MG63 (cell line): ENCODE data around the gene CAVIN1. TPM values are rescaled to one million over a fixed set of nuclear protein-coding genes. Genes with fewer than 3 reads are reported as not detected.
"Not testable (repeated sequence)": the region's sequence is repeated elsewhere in the genome, so short reads cannot be mapped to it uniquely, and the experiment has no call there.

Source experiments
- DNase-seq: peaks from one replicate; pipeline ENCODE4 v3.0.0-alpha.2; 2020
- H3K27me3 ChIP-seq: fragments of 250-450 bp; sonication (Bioruptor Pico); 2 replicates; pipeline ENCODE4 v1.5.1; 2020; ENCODE audit warnings: mild to moderate bottlenecking, moderate library complexity
- H3K36me3 ChIP-seq: fragments of 250-450 bp; sonication (Bioruptor Pico); 2 replicates; pipeline ENCODE4 v1.5.1; 2020; ENCODE audit warnings: mild to moderate bottlenecking, moderate library complexity
- H3K4me3 ChIP-seq: fragments of 250-450 bp; sonication (Bioruptor Pico); 2 replicates; pipeline ENCODE4 v1.5.1; 2020; ENCODE audit warnings: mild to moderate bottlenecking, moderate library complexity
- H3K9me3 ChIP-seq: fragments of 250-450 bp; sonication (Bioruptor Pico); 2 replicates; pipeline ENCODE4 v1.5.1; 2020; ENCODE audit warnings: mild to moderate bottlenecking, moderate library complexity
- total RNA-seq: library from RNA; depleted of rRNA; stranded (reverse); fragments of >200 nt; shearing (Covaris generic); gene quantifications from 2 replicates; pipeline ENCODE4 v1.2.3, GENCODE V29; 2014; ENCODE audit warnings: low replicate concordance

Gene CAVIN1
- total RNA-seq, 1 experiment from 2014 or later = 958 TPM

GRCh38 chr17:42368797-42369561, 54.1 kb downstream of the CAVIN1 start:
- H3K27me3 ChIP-seq, DNase-seq, H3K9me3 ChIP-seq, H3K4me3 ChIP-seq: not testable (repeated sequence)
- peaks cover 29% of the 10 kb centered on the region for H3K36me3 ChIP-seq

GRCh38 chr17:42368310-42368709, 54.7 kb downstream of the CAVIN1 start:
- H3K4me3 ChIP-seq, H3K9me3 ChIP-seq, DNase-seq, H3K27me3 ChIP-seq: not testable (repeated sequence)
- H3K36me3 ChIP-seq = peaks cover 28% of the 10 kb centered on the region

GRCh38 chr17:42366176-42367023, 56.7 kb downstream of the CAVIN1 start:
- H3K27me3 ChIP-seq, DNase-seq, H3K4me3 ChIP-seq, H3K9me3 ChIP-seq: not testable (repeated sequence)
- peaks cover 19% of the 10 kb centered on the region for H3K36me3 ChIP-seq

GRCh38 chr17:42365136-42365535, 57.9 kb downstream of the CAVIN1 start:
- H3K27me3 ChIP-seq = no peaks in the 10 kb centered on the region
- H3K36me3 ChIP-seq = peaks cover 20% of the 10 kb centered on the region
- H3K4me3 ChIP-seq = no peak overlapping the region
- DNase-seq = peak; percentile 30
- no peaks in the 10 kb centered on the region; the same call in 1 of the 2 replicates for H3K9me3 ChIP-seq

GRCh38 chr17:42363767-42364585, 59.1 kb downstream of the CAVIN1 start:
- no peak overlapping the region for H3K4me3 ChIP-seq
- H3K9me3 ChIP-seq = no peaks in the 10 kb centered on the region; the same call in 1 of the 2 replicates
- peak; percentile 64 for DNase-seq
- peaks cover 17% of the 10 kb centered on the region for H3K36me3 ChIP-seq
- H3K27me3 ChIP-seq = no peaks in the 10 kb centered on the region

GRCh38 chr17:42363231-42363630, 59.8 kb downstream of the CAVIN1 start:
- peaks cover 17% of the 10 kb centered on the region for H3K36me3 ChIP-seq
- H3K4me3 ChIP-seq = no peak overlapping the region
- H3K9me3 ChIP-seq = no peaks in the 10 kb centered on the region; the same call in 1 of the 2 replicates
- no peaks in the 10 kb centered on the region for H3K27me3 ChIP-seq
- DNase-seq = no peak

- DNase-seq = peak; percentile 72
- Histone ChIP-seq H3K36me3 (peaks cover 17% of the 10 kb centered on the region), H3K4me3 (no peak overlapping the region), H3K9me3 (no peaks in the 10 kb centered on the region; the same call in 1 of the 2 replicates), H3K27me3 (no peaks in the 10 kb centered on the region)
Measured at GRCh38 chr17:42362245-42362961, 60.7 kb downstream of the CAVIN1 start.

GRCh38 chr17:42361781-42362186, 61.3 kb downstream of the CAVIN1 start:
- Histone ChIP-seq H3K4me3 (no peak overlapping the region), H3K27me3 (no peaks in the 10 kb centered on the region), H3K9me3 (no peaks in the 10 kb centered on the region; the same call in 1 of the 2 replicates), H3K36me3 (peaks cover 21% of the 10 kb centered on the region)
- DNase-seq = no peak

GRCh38 chr17:42360388-42360787, 62.7 kb downstream of the CAVIN1 start:
- not testable (repeated sequence) for H3K9me3 ChIP-seq, H3K4me3 ChIP-seq, H3K27me3 ChIP-seq
- DNase-seq = peak; percentile 45
- H3K36me3 ChIP-seq = peaks cover 23% of the 10 kb centered on the region

GRCh38 chr17:42359133-42359532, 63.9 kb downstream of the CAVIN1 start:
- DNase-seq = no peak
- H3K9me3 ChIP-seq = no peaks in the 10 kb centered on the region; the same call in 1 of the 2 replicates
- peaks cover 17% of the 10 kb centered on the region for H3K36me3 ChIP-seq
- no peaks in the 10 kb centered on the region for H3K27me3 ChIP-seq
- H3K4me3 ChIP-seq = no peak overlapping the region

- no peaks in the 10 kb centered on the region; the same call in 1 of the 2 replicates for H3K9me3 ChIP-seq
- no peak for DNase-seq
- no peak overlapping the region for H3K4me3 ChIP-seq
- no peaks in the 10 kb centered on the region for H3K27me3 ChIP-seq
- peaks cover 17% of the 10 kb centered on the region for H3K36me3 ChIP-seq
Measured at GRCh38 chr17:42358434-42358833, 64.6 kb downstream of the CAVIN1 start.

GRCh38 chr17:42354956-42355843, 67.9 kb downstream of the CAVIN1 start:
- DNase-seq = no peak
- H3K4me3 ChIP-seq = no peak overlapping the region
- no peaks in the 10 kb centered on the region for H3K27me3 ChIP-seq
- no peaks in the 10 kb centered on the region for H3K9me3 ChIP-seq
- H3K36me3 ChIP-seq = peaks cover 6% of the 10 kb centered on the region
